Vagina (tissue), 2 donors: ENCODE measurements around the gene ECI2.

Experiments used
- POLR2AphosphoS5 ChIP-seq, 2 donors: sonication (generic); formaldehyde crosslinking; IDR thresholded peaks; one replicate each; pipeline ENCODE4 v1.9.0; 2017; ENCODE audit warnings: antibody characterized with exemption in 2 of 2, mild to moderate bottlenecking in 2 of 2, low read depth in 1 of 2; ENCODE audit not compliant: insufficient read depth in 1 of 2
- TF ChIP-seq, protein P1 (sequence below), 3 experiments: fragments of 450-650 bp in 2 of 3; fragments of 200-600 bp in 1 of 3; sonication (generic) in 1 of 3; IDR thresholded peaks; one replicate each; pipeline ENCODE4 v1.5.1; 2017 to 2019; ENCODE audit warnings: antibody characterized with exemption in 3 of 3, mild to moderate bottlenecking in 2 of 3, moderate library complexity in 2 of 3

DNA sequence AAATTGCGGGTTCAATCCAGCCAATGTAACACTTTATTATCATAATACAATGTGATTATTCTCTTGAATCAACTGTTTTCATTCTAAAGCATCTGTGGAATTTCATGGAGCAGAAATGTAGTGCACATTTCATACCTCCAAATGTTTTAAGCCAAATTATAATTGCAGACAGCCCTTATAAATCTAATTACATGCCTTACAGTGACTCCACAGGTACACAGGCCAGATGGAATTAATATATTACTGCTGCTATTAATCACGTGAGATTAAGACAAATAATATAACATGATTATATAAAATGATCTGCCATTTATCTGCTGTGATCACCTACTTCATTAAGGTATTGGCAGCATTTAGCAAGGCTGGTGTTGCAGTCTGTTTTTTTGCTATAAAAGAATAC is 9.7 kb upstream of the ECI2 start:
- TF ChIP-seq, protein P1, sequence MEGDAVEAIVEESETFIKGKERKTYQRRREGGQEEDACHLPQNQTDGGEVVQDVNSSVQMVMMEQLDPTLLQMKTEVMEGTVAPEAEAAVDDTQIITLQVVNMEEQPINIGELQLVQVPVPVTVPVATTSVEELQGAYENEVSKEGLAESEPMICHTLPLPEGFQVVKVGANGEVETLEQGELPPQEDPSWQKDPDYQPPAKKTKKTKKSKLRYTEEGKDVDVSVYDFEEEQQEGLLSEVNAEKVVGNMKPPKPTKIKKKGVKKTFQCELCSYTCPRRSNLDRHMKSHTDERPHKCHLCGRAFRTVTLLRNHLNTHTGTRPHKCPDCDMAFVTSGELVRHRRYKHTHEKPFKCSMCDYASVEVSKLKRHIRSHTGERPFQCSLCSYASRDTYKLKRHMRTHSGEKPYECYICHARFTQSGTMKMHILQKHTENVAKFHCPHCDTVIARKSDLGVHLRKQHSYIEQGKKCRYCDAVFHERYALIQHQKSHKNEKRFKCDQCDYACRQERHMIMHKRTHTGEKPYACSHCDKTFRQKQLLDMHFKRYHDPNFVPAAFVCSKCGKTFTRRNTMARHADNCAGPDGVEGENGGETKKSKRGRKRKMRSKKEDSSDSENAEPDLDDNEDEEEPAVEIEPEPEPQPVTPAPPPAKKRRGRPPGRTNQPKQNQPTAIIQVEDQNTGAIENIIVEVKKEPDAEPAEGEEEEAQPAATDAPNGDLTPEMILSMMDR (IDR thresholded peaks at IDR 0.05), result no peak
- no peak for TF ChIP-seq POLR2AphosphoS5 (IDR thresholded peaks at IDR 0.05; ENCODE audit: insufficient read depth in 1 of 2, low read depth in 1 of 2)
